ENCODE results near the gene LHCGR. TPM values are rescaled to one million over a fixed set of nuclear protein-coding genes. Genes with fewer than 3 reads are reported as not detected.

LHCGR gene
- not detected in 2 replicates for total RNA-seq

DNA sequence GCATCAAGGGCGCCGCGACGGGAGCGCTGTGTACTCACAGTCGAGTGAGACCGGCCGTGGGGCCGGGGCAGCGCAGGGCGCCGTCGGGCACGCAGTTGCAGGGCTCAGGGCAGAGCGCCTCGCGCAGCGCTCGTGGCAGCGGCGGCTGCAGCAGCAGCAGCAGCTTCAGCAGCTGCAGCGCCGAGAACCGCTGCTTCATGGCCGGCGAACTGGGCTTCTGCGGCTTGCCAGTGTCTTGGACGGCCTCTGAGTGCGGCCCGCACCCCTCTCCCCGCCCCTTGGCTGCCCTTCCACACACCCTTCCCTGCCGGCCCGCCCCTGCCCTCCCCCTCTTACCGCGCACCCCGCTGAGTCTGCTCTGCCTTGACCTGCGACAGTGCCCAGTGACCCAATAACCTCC lies at the start of gene LHCGR:
Gene LHCGR, minus strand, starts transcription at position 252 of the 400 bp plus-strand sequence. Its CDS starts 53 bp downstream, at position 199.

Other genes with a start within 250 kb of the LHCGR start
- gene STON1, start 225.6 kb downstream of the LHCGR start, total RNA-seq = 15.0 and 19.7 TPM in 2 replicates
- gene GTF2A1L, start 137.9 kb downstream of the LHCGR start, total RNA-seq = 1.4 TPM in 1 of 2 replicates, not detected in the other

All from myometrial cell (primary cell).